Endothelial cell of umbilical vein (primary cell): ENCODE data around the gene TUT1. TPM values are rescaled to one million over a fixed set of nuclear protein-coding genes. Genes with fewer than 3 reads are reported as not detected.

Experiments
- BruUV-seq: library from RNA; stranded (reverse); fragments of 400-500 nt; replicated peaks from 2 replicates; lab custom pipeline; 2021; lab: Mats Ljungman, UMichigan
- CTCF ChIA-PET: fragments of 300-600, 350-600 bp; sonication (Branson Sonifier 250); formaldehyde crosslinking; loops from one replicate; lab custom pipeline; 2021; ENCODE audit warnings: antibody characterized with exemption, inconsistent platforms; lab: Charles Lee
- POLR2A ChIA-PET: fragments of 300-600, 350-600 bp; sonication (Branson Sonifier 250); formaldehyde crosslinking; loops from one replicate; lab custom pipeline; 2021; ENCODE audit warnings: antibody characterized with exemption, inconsistent platforms; lab: Charles Lee
- DNase-seq: peaks from one replicate; pipeline ENCODE4 v3.0.0-alpha.2; 2011; ENCODE audit warnings: low read depth, low spot score
- FAIRE-seq: peaks from 2 replicates; lab custom pipeline; 2011; peaks lifted over from hg19 to GRCh38; lab: Jason Lieb, UNC
- H2AFZ ChIP-seq: 2 replicates; pipeline ENCODE4 v1.6.0; 2012; ENCODE audit warnings: low read depth, low read length, control low read depth, inconsistent platforms
- H3K27ac ChIP-seq: 2 replicates; pipeline ENCODE4 v1.5.1; 2011; ENCODE audit warnings: low read depth, mild to moderate bottlenecking, control low read depth, low read length, moderate library complexity; ENCODE audit not compliant: insufficient read depth
- H3K27me3 ChIP-seq, 2 experiments: 2 replicates each; pipeline versions ENCODE4 v1.6.0 to v1.6.1; 2011; ENCODE audit warnings: low read length in 2 of 2, mixed read lengths in 1 of 2; ENCODE audit not compliant: control insufficient read depth in 2 of 2, insufficient read depth in 2 of 2
- H3K36me3 ChIP-seq, 2 experiments: 2 replicates in 1 of 2; 3 replicates in 1 of 2; pipeline ENCODE4 v1.5.1; 2011; ENCODE audit warnings: low read length in 2 of 2, mild to moderate bottlenecking in 1 of 2, moderate library complexity in 1 of 2; ENCODE audit not compliant: control insufficient read depth in 2 of 2, insufficient read depth in 2 of 2; ENCODE audit errors: extremely low read depth in 1 of 2
- H3K4me1 ChIP-seq: 3 replicates; pipeline ENCODE4 v1.5.1; 2011; ENCODE audit warnings: mild to moderate bottlenecking, low read length; ENCODE audit not compliant: control insufficient read depth, insufficient read depth; ENCODE audit errors: extremely low read depth
- H3K4me2 ChIP-seq: 2 replicates; pipeline ENCODE4 v1.6.1; 2011; ENCODE audit warnings: low read length, control low read depth, mixed read lengths; ENCODE audit not compliant: insufficient read depth
- H3K4me3 ChIP-seq, 3 experiments: fragments of 200-600 bp in 1 of 3; sonication (generic), shearing (Covaris generic) in 1 of 3; replicated peaks in 1 of 3; 2 replicates each; pipeline ENCODE4 v1.5.1; 2011 to 2016; ENCODE audit warnings: control low read depth in 3 of 3, low read length in 3 of 3, mild to moderate bottlenecking in 2 of 3, inconsistent platforms in 1 of 3, low read depth in 1 of 3, moderate library complexity in 1 of 3; ENCODE audit not compliant: insufficient read depth in 1 of 3
- H3K79me2 ChIP-seq: 2 replicates; pipeline ENCODE4 v1.6.0; 2012; ENCODE audit warnings: low read length, inconsistent platforms; ENCODE audit not compliant: control insufficient read depth, insufficient read depth
- H3K9ac ChIP-seq: replicated peaks from 2 replicates; pipeline ENCODE3; 2011; ENCODE audit warnings: low read length, control low read depth; ENCODE audit not compliant: insufficient read depth; ENCODE audit errors: extremely low read depth
- H3K9me1 ChIP-seq: replicated peaks from 3 replicates; pipeline ENCODE4 v1.6.0; 2011; ENCODE audit warnings: mild to moderate bottlenecking, low read length; ENCODE audit not compliant: control insufficient read depth, insufficient read depth; ENCODE audit errors: extremely low read depth
- H3K9me3 ChIP-seq: replicated peaks from 2 replicates; pipeline ENCODE4 v1.5.1; 2012; ENCODE audit warnings: low read length, inconsistent platforms; ENCODE audit not compliant: control insufficient read depth, insufficient read depth
- H4K20me1 ChIP-seq: replicated peaks from 2 replicates; pipeline ENCODE3; 2011; ENCODE audit warnings: mild to moderate bottlenecking, low read length; ENCODE audit not compliant: control insufficient read depth, insufficient read depth; ENCODE audit errors: extremely low read depth
- CTCF ChIP-seq, 2 donors: IDR thresholded peaks; 1 replicate in 1 of 2; 2 replicates in 1 of 2; pipeline ENCODE4 v1.5.1; 2011; ENCODE audit warnings: low read length in 2 of 2, mild to moderate bottlenecking in 2 of 2, moderate library complexity in 2 of 2, control low read depth in 1 of 2, inconsistent platforms in 1 of 2, low read depth in 1 of 2; ENCODE audit not compliant: insufficient read depth in 1 of 2; ENCODE audit errors: extremely low read depth in 1 of 2
- EZH2 ChIP-seq: IDR thresholded peaks from 2 replicates; pipeline ENCODE4 v1.6.1; 2012; ENCODE audit warnings: borderline replicate concordance, low read depth, mild to moderate bottlenecking, moderate library complexity, low read length, inconsistent platforms; ENCODE audit not compliant: severe bottlenecking
- FOS ChIP-seq: IDR thresholded peaks from 2 replicates; pipeline ENCODE4 v1.6.1; 2011; ENCODE audit warnings: mild to moderate bottlenecking, low read length, moderate library complexity, borderline replicate concordance; ENCODE audit not compliant: insufficient read depth
- GATA2 ChIP-seq: IDR thresholded peaks from 2 replicates; pipeline ENCODE4 v1.7.0; 2011; ENCODE audit warnings: low read depth, mild to moderate bottlenecking, moderate library complexity, mixed read lengths, low read length; ENCODE audit not compliant: insufficient read length, insufficient read depth
- JUN ChIP-seq: IDR thresholded peaks from 2 replicates; pipeline ENCODE4 v1.6.1; 2011; ENCODE audit warnings: borderline replicate concordance, low read depth; ENCODE audit not compliant: insufficient read length, insufficient read depth
- MAX ChIP-seq: IDR thresholded peaks from 2 replicates; pipeline ENCODE4 v1.6.1; 2011; ENCODE audit not compliant: insufficient read depth, insufficient read length
- MYC ChIP-seq: IDR thresholded peaks from one replicate; pipeline ENCODE4 v1.6.1; 2011; ENCODE audit warnings: mild to moderate bottlenecking, low read depth, low read length
- POLR2A ChIP-seq: IDR thresholded peaks from 2 replicates; pipeline ENCODE4 v1.6.1; 2012; ENCODE audit warnings: low read depth, mild to moderate bottlenecking, control low read depth, low read length
- POLR2AphosphoS5 ChIP-seq: IDR thresholded peaks from 2 replicates; pipeline ENCODE4 v1.6.1; 2012; ENCODE audit warnings: low read depth, mild to moderate bottlenecking, control low read depth, low read length, moderate library complexity; ENCODE audit not compliant: insufficient read depth
- dilution Hi-C: fragments of 300-500 bp; cut with MboI; formaldehyde crosslinking; loops from one replicate; pipeline ENCODE4 v1.15.0; 2019; ENCODE audit warnings: low sequenced_read_pairs; ENCODE audit not compliant: extremely low pct_ligation_motif_present
- intact Hi-C: fragments of 100-400 bp; cut with micrococcal nuclease; formaldehyde crosslinking; loops from one replicate; pipeline ENCODE4 v1.10.0; 2022
- polyA plus RNA-seq, 4 experiments: library from polyadenylated mRNA; depleted of rRNA in 3 of 4; stranded (reverse) in 3 of 4; unstranded in 1 of 4; fragments of >200 nt; gene quantifications; 2 replicates each; pipeline versions ENCODE4 v1.2.1 to v1.2.3, GENCODE V29; 2011 to 2012; ENCODE audit warnings: missing spikeins in 1 of 4
- total RNA-seq: library from RNA; stranded (reverse); gene quantifications from 2 replicates; pipeline ENCODE4 v1.2.3, GENCODE V29; 2021

Gene TUT1
- total and polyA plus RNA-seq, 2 donors (not counting 3 experiments of a cell fraction or from before 2014, with no cell fraction given): 12.7 to 16.9 TPM

GRCh38 chr11:62610403-62610802, 19.1 kb upstream of the TUT1 start:
- dilution Hi-C loops (no loop called here), intact Hi-C loops (loop anchor here (5.0 kb wide), 1 partner anchor 213 kb away; no protein-coding TSS in a partner anchor)
- peaks cover 0 to 14% of the 10 kb centered on the region in 2 experiments for H3K36me3 ChIP-seq
- peaks cover 14% of the 10 kb centered on the region for H3K79me2 ChIP-seq
- H3K9ac ChIP-seq: no peak overlapping the region
- no peaks in the 10 kb centered on the region for H3K27me3 ChIP-seq
- H3K4me3 ChIP-seq: no peak overlapping the region
- H3K4me1 ChIP-seq: peaks cover 22% of the 10 kb centered on the region
- BruUV-seq: no TSS peak
- H3K9me1 ChIP-seq: no peaks in the 10 kb centered on the region
- no peak for DNase-seq
- H3K27ac ChIP-seq: no peak overlapping the region
- no peak overlapping the region for H2AFZ ChIP-seq
- TF ChIP-seq MAX: no peak
- TF ChIP-seq MYC: no peak
- TF ChIP-seq EZH2: no peak
- TF ChIP-seq GATA2: no peak
- TF ChIP-seq CTCF (IDR thresholded peaks at IDR 0.05; ENCODE audit: extremely low read depth in 1 of 2, insufficient read depth in 1 of 2, low read depth in 1 of 2, low read length in 2 of 2): no peak
- TF ChIP-seq JUN: no peak
- no peak for TF ChIP-seq POLR2A
- TF ChIP-seq FOS: no peak
- no peak for TF ChIP-seq POLR2AphosphoS5
- FAIRE-seq: no peak
- CTCF ChIA-PET: interaction anchor here (0.7 to 5.7 kb wide), 7 partner anchors 9 to 186 kb away, joined by 3 to 48 read pairs (median 6); partner anchors contain the start of genes GANAB, MTA2 and TUT1
- H3K4me2 ChIP-seq: no peak overlapping the region
- no peaks in the 10 kb centered on the region for H3K9me3 ChIP-seq
- POLR2A ChIA-PET: no interaction called here
- H4K20me1 ChIP-seq: no peaks in the 10 kb centered on the region
